Transverse colon (tissue), 4 donors: ENCODE data around the gene RSRP1. TPM values are rescaled to one million over a fixed set of nuclear protein-coding genes. Genes with fewer than 3 reads are reported as not detected.

ENCODE experiments used
- DNase-seq: peaks from one replicate; pipeline ENCODE4 v3.0.0-alpha.2; 2019
- H3K27ac ChIP-seq, 4 donors: fragments of 200-600 bp; sonication (generic); 2 replicates each; pipeline ENCODE4 v1.5.1; 2016 to 2018; ENCODE audit warnings: inconsistent platforms in 4 of 4
- H3K27me3 ChIP-seq: fragments of 200-600 bp; sonication (generic); 2 replicates; pipeline ENCODE4 v1.5.1; 2017; ENCODE audit warnings: inconsistent platforms
- H3K36me3 ChIP-seq, 4 donors: fragments of 200-600 bp; sonication (generic); 2 replicates each; pipeline ENCODE4 v1.5.1; 2017 to 2019; ENCODE audit warnings: inconsistent platforms in 4 of 4
- H3K4me1 ChIP-seq, 4 donors: fragments of 200-600 bp; sonication (generic); 2 replicates each; pipeline ENCODE4 v1.5.1; 2017 to 2020; ENCODE audit warnings: inconsistent platforms in 4 of 4
- H3K4me3 ChIP-seq, 4 donors: fragments of 200-600 bp; sonication (generic); 1 replicate in 1 of 4; 2 replicates in 3 of 4; pipeline versions ENCODE4 v1.5.1 to v1.6.1; 2017 to 2019; ENCODE audit warnings: inconsistent platforms in 4 of 4
- H3K9me3 ChIP-seq, 2 donors: fragments of 200-600 bp; sonication (generic); 2 replicates each; pipeline ENCODE4 v1.5.1; 2017 to 2019; ENCODE audit warnings: inconsistent platforms in 2 of 2
- EP300 ChIP-seq: sonication (generic); formaldehyde crosslinking; IDR thresholded peaks from one replicate; pipeline ENCODE4 v1.6.1; 2017; ENCODE audit warnings: antibody characterized with exemption, low read depth
- POLR2A ChIP-seq: fragments of 450-650 bp; IDR thresholded peaks from one replicate; pipeline ENCODE4 v1.6.1; 2016; ENCODE audit warnings: antibody characterized with exemption, mild to moderate bottlenecking, moderate library complexity
- POLR2AphosphoS5 ChIP-seq, 3 donors: sonication (generic); formaldehyde crosslinking; IDR thresholded peaks; one replicate each; pipeline ENCODE4 v1.6.1; 2016; ENCODE audit warnings: antibody characterized with exemption in 3 of 3
- WGBS, 2 donors: methylation state at CpG; one replicate each; pipeline ENCODE4 v1.1.5; 2018; ENCODE audit warnings: low coverage in 1 of 2; 5-methylcytosine and 5-hydroxymethylcytosine counted together
- in situ Hi-C, 4 donors: fragments of 200-750 bp; cut with MboI; loops; one replicate each; pipeline versions ENCODE4 v1.15.0 to v1.15.1; 2017; ENCODE audit warnings: low sequenced_read_pairs in 3 of 4, low pct_ligation_motif_present in 1 of 4, low pct_unique_long_range_greater_than_20kb in 1 of 4
- intact Hi-C: fragments of 100-400 bp; cut with DNase I; formaldehyde crosslinking; loops from one replicate; pipeline ENCODE4 v1.15.1; 2023; ENCODE audit warnings: low total_unique reads
- total RNA-seq, 4 donors: library from RNA; depleted of rRNA; stranded (reverse); fragments of >200 nt; gene quantifications; one replicate each; pipeline ENCODE4 v1.1.0, GENCODE V29; 2016
- TF ChIP-seq, protein P1 (sequence below), 5 experiments: fragments of 200-600 bp in 3 of 5; fragments of 450-650 bp in 2 of 5; sonication (generic) in 3 of 5; IDR thresholded peaks; 1 replicate in 2 of 5; 2 replicates in 3 of 5; pipeline ENCODE4 v1.5.1; 2016 to 2017; ENCODE audit warnings: antibody characterized with exemption in 5 of 5, inconsistent platforms in 3 of 5, mild to moderate bottlenecking in 2 of 5, moderate library complexity in 1 of 5

Gene RSRP1
- total RNA-seq, 4 donors from 2014 or later = 231 to 467 (median 279) TPM

DNA sequence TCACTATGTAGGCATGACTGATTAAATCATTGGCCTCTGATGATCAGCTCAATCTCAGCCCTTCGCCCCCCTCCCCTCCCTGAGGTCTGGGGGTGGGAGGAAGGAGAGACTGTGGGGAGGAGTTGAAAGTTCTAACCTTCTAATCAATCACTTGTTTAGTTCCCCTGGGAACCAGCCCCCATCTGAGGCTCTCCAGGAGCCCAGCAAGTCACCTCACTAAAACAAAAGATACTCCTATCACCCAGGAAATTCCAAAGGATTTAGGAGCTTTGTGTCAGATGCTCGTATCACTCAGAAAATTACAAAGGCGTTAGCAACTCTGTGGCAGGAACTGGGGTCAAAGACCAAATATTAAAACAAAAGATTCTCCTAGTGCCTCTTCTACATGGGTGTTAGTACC is 36.5 kb downstream of the RSRP1 start:
- H3K4me3 ChIP-seq = no peak overlapping the region
- TF ChIP-seq EP300 = no peak
- H3K4me1 ChIP-seq = peaks cover 0 to 21% (median 10%) of the 10 kb centered on the region in 4 donors
- intact Hi-C loops (no loop called here), in situ Hi-C loops (loop anchor here (25.0 kb wide), 2 partner anchors 523 to 548 kb away; no protein-coding TSS in a partner anchor)
- no peaks in the 10 kb centered on the region for H3K9me3 ChIP-seq
- no peak overlapping the region for H3K27ac ChIP-seq
- peaks cover 3% of the 10 kb centered on the region for H3K27me3 ChIP-seq
- 55% methylated on average over 3 of the region's 3 CpGs; no CpG with 5 or more reads in 1 of the 2 donors for WGBS, 2 donors
- no peaks in the 10 kb centered on the region for H3K36me3 ChIP-seq
- DNase-seq = no peak

DNA sequence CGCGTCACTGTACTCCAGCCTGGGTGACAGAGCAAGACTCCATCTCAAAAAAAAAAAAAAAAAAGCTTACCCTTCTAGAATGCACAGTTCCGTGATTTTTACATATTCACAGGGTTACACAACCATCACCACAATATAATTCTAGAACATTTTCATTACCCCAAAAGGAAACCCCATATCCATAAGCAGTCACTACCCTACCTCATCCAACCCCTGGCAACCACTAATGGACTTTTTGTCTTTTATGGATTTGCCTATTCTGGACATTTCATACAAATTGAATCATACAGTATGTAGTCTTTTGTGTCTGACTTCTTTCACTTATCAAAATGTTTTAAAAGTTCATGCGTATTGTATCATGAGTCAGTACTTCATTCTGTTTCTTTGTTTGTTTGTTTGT is 37.7 kb downstream of the RSRP1 start:
- Histone ChIP-seq H3K9me3 (no peaks in the 10 kb centered on the region), H3K4me3 (no peak overlapping the region), H3K27me3 (peaks cover 3% of the 10 kb centered on the region), H3K27ac (no peak overlapping the region), H3K4me1 (peaks cover 0 to 27% (median 10%) of the 10 kb centered on the region in 4 donors), H3K36me3 (no peaks in the 10 kb centered on the region)
- intact Hi-C loops = loop anchor here (5.0 kb wide), 1 partner anchor 362 kb away; no protein-coding TSS in a partner anchor
- in situ Hi-C loops = loop anchor here (5.0 to 25.0 kb wide), 4 partner anchors 92 to 547 kb away; no protein-coding TSS in a partner anchor
- 86 to 88% methylated on average over 4 of the region's 4 CpGs for WGBS, 2 donors
- no peak for DNase-seq
- TF ChIP-seq POLR2A = no peak
- TF ChIP-seq POLR2AphosphoS5 (IDR thresholded peaks at IDR 0.05) = no peak
- TF ChIP-seq, protein P1, sequence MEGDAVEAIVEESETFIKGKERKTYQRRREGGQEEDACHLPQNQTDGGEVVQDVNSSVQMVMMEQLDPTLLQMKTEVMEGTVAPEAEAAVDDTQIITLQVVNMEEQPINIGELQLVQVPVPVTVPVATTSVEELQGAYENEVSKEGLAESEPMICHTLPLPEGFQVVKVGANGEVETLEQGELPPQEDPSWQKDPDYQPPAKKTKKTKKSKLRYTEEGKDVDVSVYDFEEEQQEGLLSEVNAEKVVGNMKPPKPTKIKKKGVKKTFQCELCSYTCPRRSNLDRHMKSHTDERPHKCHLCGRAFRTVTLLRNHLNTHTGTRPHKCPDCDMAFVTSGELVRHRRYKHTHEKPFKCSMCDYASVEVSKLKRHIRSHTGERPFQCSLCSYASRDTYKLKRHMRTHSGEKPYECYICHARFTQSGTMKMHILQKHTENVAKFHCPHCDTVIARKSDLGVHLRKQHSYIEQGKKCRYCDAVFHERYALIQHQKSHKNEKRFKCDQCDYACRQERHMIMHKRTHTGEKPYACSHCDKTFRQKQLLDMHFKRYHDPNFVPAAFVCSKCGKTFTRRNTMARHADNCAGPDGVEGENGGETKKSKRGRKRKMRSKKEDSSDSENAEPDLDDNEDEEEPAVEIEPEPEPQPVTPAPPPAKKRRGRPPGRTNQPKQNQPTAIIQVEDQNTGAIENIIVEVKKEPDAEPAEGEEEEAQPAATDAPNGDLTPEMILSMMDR (IDR thresholded peaks at IDR 0.05) = no peak
- TF ChIP-seq EP300 = no peak

DNA sequence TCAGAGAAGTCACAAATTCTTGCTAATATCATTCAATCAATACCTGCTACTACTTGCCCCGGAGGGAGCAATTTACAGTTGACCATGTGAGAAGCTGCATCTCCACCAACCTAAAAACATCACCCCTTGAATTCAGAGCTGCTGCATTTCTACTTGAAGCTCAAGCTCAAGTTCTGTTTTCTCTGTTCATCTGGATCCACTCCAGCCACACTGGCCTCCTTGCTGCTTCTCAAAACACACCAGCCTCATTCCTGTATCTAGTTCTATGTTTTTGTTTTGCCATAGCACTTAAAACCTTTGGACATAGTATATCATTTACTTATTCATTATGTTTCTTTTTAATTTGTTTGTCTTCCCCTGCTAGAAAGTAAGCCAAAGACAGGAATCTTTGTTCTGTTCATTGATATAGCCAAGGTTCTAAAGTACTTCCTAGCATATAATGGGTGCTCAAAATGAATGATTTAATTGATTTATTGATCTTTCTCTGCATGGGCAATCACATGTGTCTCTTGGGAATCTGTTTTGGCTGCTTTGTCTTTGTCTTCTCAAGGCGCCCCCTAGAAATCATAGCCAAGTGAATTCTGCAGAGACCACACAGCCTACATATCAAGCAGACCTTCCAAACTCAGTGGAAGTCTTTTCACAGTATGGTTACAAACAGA is 38.6 kb downstream of the RSRP1 start:
- no peak overlapping the region for H3K4me3 ChIP-seq
- 17 to 48% methylated on average over 1 to 2 of the region's 2 CpGs for WGBS, 2 donors
- DNase-seq = no peak
- H3K27me3 ChIP-seq = peaks cover 3% of the 10 kb centered on the region
- intact Hi-C loops (loop anchor here (5.0 kb wide), 1 partner anchor 361 kb away; no protein-coding TSS in a partner anchor), in situ Hi-C loops (loop anchor here (5.0 to 25.0 kb wide), 4 partner anchors 91 to 546 kb away; no protein-coding TSS in a partner anchor)
- peaks cover 0 to 27% (median 10%) of the 10 kb centered on the region in 4 donors for H3K4me1 ChIP-seq
- H3K27ac ChIP-seq = peak overlapping the region in 3 of 4 donors; percentile 26 to 53 (median 51)
- H3K36me3 ChIP-seq = no peaks in the 10 kb centered on the region
- H3K9me3 ChIP-seq = no peaks in the 10 kb centered on the region
- TF ChIP-seq POLR2A = no peak
- TF ChIP-seq, protein P1 (IDR thresholded peaks at IDR 0.05) = no peak
- no peak for TF ChIP-seq EP300
- no peak for TF ChIP-seq POLR2AphosphoS5 (IDR thresholded peaks at IDR 0.05)

DNA sequence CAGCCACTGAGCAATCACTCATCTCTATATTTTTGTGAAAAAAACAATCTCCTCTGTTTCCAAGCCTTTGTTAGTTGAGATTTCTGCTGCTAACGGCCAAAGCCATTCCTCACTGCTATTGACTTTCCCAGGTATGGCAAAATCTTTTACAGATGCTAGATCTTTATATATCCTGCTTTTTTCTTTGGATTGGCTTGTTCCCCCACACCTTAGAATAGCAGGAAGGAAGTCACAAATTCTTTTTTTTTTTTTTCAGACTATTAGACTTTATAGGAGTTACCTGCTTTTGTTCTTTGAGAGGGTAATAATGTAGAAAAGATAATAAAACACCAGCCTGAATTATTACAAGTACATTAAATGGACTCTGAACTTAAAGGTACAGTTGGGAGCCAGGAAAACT is 39.2 kb downstream of the RSRP1 start:
- Histone ChIP-seq H3K27ac (peak overlapping the region; percentile 66 to 80 (median 70)), H3K36me3 (no peaks in the 10 kb centered on the region), H3K27me3 (peaks cover 3% of the 10 kb centered on the region), H3K4me3 (no peak overlapping the region), H3K4me1 (peaks cover 0 to 27% (median 10%) of the 10 kb centered on the region in 4 donors), H3K9me3 (no peaks in the 10 kb centered on the region)
- DNase-seq = no peak
- in situ Hi-C loops (loop anchor here (5.0 to 25.0 kb wide), 4 partner anchors 91 to 546 kb away; no protein-coding TSS in a partner anchor), intact Hi-C loops (loop anchor here (5.0 kb wide), 1 partner anchor 361 kb away; no protein-coding TSS in a partner anchor)
- 50 to 59% methylated on average over 1 of the region's 1 CpG for WGBS, 2 donors
- TF ChIP-seq POLR2AphosphoS5 (IDR thresholded peaks at IDR 0.05) = no peak
- TF ChIP-seq POLR2A = no peak
- TF ChIP-seq, protein P1 (IDR thresholded peaks at IDR 0.05) = no peak
- no peak for TF ChIP-seq EP300
